ENCODE data around the gene PRADC1. TPM values are rescaled to one million over a fixed set of nuclear protein-coding genes. Genes with fewer than 3 reads are reported as not detected.

The PRADC1 gene
- total RNA-seq, 1 experiment from 2014 or later, result 32.3 TPM

DNA sequence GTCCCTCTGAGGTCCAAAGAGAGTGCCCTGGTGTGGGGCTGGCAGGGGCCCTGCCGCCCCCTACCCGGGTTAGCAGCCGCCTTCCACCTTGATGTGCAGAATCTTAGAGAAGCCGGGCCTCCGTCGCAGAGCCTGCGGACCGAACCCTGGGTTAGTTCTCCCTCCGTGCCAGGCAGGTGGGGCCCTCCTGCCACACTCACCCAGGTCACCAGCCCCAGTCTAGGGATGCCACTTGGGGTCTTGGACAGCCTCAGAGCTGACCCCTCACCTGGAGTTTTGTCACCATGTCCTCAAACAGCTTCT, 25.8 kb upstream of the PRADC1 start:
- no peak for DNase-seq (ENCODE audit: low read depth)

DNA sequence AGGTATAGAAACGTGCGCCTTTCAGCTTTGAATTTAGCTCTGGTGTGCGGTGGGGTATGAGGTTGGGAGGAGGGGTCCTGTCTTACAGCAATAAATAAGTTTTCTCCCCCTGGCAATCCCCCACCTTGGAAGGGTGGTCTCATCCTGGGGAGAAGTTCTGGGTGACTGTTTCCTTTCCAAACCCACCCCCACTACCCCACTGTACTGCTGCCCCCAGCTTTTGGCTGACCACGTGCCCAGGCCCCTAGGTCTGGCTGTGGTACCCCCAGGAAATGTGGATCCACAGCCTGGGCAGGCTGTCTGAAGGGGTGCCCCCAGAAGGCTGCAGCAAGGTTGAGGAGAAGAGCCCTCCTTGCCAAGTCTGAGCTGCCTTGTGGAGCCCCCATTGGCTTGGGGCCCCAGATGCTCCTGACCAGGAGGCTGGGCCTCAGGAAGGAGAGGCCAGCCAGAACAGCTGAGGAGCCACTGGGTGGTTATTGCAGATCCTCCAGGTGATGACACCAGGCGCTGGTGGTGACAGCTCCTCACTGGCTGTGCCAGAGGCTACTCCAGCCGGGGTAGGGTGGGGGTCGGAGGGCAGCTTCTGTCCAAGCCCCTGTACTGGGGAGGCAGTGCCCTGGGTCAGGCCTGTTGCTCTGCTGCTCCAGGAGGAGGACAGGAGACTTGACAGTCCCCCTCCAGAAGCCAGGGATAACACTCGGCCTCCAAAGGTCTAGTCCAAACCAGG, 25.3 kb upstream of the PRADC1 start:
- DNase-seq (ENCODE audit: low read depth), result no peak

DNA sequence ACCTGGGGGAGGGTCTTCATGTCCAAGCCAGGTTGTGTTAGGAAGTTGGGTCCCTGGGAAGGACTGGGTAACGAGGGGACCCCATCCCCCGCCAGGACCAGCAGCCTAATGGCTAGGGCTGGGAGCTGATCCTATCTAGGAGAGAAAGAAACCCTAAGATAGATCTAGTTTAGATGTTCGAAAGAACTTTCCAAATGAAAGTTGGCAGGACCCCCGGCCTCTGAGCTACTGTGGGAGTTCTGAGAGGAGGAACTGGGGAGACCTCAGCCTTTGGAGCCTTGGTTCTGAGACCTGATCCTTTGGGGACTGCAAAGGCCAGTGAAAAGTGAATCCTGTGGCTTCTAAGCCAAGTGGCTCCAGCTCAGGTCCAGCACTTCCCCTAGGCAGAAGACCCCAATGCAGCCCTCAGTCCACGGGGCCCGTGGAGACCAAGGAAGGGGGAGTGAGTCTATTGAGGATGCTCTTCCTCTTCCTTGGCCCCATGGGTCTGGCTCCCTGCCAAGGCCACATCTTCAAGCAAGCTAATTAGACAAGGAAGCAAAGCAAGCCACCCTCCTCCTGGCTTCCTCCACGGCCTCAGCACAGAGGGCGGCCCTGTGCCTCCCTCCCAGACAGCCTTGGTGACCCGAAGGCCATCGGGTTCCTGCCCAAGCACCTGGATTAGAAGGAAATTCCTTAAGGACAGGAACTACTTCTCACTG, 24.5 kb upstream of the PRADC1 start:
- DNase-seq (ENCODE audit: low read depth), result no peak

DNA sequence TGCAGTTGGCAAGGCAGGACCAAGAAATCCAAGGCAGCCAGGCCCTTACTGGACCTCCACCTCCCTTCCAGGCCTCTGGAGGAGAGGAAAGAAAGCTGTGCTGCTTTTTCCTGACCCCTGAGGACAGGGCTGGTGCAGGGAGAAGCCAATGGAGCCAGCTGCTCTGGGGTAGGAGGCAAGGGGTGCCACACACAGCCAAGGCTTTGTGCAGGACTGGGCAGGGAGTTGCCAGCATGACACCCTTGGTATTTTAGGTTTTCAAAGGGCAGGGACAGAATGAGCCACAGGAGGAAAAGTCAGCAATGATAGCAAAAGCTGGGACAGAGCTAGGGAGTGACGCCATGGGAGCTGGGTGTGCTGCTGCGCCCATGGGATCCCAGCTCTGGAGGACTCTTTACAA, 24.0 kb upstream of the PRADC1 start:
- DNase-seq (ENCODE audit: low read depth), result no peak

DNA sequence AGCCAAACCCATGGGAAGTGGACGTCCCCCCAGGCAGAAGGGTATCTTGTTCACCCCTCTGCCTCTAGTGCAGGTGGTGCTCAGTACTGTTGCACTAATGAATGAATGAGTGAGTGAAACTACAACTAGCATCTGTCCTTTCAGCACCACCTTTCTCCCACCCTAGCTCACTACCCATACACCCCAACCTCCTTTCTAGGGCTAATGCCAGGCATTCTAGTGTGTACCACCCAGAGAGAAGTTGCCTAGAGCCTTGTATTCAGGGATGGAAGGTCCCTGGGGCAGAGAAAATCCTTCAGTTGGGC, 23.5 kb upstream of the PRADC1 start:
- no peak for DNase-seq (ENCODE audit: low read depth)

DNA sequence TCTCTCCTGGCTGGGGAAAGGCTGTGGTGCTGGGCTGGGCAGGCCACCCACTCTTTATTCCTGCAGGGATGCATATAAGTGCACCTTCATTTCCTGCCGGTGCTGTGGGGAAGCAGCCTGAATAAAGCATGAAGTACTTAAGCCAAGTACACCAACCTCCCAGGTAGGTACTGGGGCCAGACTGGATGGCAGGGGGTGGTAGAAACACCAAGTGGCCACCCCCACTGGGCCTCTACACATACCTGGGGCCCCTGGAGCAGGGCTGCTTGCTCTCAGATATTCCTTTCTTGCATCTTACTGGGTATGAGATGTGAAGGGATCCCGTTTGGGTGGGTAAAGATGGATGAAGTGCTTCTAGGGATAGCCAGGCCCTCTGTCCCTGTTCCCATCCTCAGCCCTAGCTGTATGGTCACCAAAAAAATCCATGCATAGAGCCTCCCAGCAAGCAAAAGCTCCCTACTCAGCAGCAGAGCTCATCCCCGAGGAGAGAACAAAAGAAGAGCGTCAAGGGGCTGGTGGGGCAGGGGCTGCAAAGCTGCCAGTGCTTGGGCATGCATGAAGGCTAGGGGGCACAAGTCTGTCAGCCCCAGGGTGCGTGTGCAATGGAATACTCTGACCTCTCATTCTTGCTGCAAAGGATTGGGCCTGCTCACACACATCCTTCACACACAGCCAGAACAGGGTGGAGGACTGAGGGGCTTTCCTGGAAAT, 23.0 kb upstream of the PRADC1 start:
- DNase-seq (ENCODE audit: low read depth), result no peak

DNA sequence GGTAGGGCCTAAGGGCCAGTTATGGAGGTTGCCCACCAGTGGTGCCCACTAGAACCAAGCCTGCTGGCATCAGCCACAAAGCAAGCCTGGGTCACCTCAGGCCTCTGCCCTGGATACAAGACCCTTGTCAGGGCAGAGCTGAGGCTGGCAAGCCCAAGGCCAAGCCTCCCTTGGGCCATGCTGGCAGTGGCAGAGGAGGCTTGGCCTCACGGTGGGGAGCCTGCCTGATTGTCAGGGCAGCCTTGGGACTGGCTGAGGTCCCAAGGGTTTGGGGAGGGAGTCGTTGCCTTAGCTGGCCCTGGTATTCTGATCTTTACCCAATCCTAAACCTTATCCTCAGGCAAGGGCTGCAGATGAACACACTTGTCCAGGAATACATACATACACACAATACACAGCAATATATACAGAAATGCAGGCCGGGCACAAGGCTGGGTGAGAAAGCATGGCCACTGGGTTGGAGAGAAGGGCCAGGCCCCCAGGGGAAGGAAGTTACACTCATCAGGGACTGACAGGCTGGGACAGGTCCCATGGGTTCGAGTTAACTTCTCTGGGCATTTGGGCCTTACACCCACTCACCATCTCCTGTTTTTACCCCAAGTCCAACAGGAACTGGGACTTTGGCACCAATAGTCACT, 22.1 kb upstream of the PRADC1 start:
- no peak for DNase-seq (ENCODE audit: low read depth)

DNA sequence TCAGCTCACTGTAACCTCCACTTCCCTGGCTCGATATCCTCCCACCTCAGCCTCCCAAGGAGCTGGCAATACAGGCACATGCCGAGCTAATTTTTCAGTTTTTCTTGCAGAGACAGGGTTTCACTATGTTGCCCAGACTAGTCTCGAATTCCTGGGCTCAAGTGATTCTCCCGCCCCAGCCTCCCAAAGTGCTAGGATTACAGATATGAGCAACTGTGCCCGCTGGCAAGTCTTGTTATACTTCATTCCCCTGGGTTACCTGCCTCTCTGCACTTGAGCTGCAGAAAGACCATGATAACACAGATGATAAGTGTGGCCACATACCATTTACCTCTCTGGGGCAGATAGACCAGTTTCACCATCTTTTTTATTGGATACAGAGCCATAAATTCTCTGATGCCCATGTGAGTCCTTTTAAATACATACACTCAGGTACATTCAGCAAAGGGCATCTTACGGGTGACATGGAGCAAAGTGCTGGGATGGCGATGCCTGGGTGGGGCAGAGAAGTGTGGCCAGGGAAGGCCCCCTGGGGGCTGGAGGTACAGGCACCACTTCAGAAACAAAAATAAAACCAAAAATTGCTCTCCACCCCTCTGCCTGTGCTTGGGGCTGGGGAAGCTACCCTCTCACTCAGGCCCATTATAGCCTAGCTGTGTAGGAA, 21.4 kb upstream of the PRADC1 start:
- no peak for DNase-seq (ENCODE audit: low read depth)

DNA sequence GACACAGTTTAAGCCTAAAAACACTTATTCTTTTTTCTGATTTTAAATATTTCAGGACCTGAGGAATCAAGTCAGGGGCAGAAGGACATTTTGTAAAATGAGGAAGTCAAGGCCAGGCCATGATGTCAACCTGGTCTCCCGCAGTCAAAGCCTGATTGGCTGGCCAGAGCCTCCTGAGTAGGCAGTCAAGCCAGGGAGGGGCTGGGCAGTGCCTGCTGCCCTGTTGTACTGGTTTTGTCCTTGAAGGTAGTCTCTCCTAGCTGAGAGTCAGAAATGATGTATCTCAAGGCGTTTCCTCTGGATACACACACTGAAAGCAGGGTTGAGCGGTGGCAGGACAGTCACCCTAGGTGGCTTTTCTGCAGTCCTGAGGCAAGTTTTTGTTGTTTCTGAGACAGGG, 20.9 kb upstream of the PRADC1 start:
- no peak for DNase-seq (ENCODE audit: low read depth)

DNA sequence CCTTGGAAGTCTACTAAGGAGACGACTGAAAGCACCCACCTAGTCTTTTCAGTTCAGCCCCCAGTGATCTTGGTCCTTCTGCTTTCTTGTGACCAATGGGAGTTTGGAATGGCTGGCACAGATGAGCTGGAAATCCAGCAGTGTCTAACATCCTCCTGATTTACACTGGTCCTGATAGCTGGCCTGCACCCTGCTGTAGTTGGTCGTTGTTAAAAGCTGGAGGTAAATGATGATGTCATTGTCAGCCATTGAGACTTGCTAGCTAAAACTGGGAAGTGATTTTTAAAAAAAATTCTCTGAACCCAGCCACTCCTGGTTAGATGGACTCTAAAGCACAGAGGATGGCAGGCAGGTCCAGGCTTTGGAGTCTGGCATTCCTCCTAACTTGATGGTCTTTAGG, 20.4 kb upstream of the PRADC1 start:
- DNase-seq (ENCODE audit: low read depth), result no peak

DNA sequence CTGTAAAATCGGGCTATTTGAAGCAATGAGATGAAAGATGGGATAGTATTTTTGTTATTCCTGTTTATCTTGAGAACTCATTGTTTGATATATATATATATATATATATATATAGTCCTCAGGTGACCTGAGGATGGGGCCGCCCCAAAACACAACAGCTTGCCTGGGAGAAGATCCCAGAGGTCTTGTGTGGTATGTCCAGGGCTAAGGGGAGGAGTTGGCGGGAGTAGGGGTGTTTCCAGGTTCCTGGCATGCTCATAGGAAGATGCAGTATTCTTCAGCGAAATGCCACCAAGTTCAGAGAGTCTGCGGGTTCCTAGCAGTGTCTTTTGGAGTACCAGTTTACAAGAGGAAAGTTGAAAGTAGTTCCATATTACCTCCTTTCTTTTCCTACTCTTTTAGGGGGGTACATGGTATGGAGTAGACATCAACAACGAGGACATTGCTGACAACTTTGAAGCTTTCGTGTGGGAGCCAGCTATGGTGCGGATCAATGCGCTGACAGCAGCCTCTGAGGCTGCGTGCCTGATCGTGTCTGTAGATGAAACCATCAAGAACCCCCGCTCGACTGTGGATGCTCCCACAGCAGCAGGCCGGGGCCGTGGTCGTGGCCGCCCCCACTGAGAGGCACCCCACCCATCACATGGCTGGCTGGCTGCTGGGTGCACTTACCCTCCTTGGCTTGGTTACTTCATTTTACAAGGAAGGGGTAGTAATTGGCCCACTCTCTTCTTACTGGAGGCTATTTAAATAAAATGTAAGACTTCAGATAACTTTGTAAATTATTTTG, 19.4 kb upstream of the PRADC1 start:
- no peak for DNase-seq (ENCODE audit: low read depth)

DNA sequence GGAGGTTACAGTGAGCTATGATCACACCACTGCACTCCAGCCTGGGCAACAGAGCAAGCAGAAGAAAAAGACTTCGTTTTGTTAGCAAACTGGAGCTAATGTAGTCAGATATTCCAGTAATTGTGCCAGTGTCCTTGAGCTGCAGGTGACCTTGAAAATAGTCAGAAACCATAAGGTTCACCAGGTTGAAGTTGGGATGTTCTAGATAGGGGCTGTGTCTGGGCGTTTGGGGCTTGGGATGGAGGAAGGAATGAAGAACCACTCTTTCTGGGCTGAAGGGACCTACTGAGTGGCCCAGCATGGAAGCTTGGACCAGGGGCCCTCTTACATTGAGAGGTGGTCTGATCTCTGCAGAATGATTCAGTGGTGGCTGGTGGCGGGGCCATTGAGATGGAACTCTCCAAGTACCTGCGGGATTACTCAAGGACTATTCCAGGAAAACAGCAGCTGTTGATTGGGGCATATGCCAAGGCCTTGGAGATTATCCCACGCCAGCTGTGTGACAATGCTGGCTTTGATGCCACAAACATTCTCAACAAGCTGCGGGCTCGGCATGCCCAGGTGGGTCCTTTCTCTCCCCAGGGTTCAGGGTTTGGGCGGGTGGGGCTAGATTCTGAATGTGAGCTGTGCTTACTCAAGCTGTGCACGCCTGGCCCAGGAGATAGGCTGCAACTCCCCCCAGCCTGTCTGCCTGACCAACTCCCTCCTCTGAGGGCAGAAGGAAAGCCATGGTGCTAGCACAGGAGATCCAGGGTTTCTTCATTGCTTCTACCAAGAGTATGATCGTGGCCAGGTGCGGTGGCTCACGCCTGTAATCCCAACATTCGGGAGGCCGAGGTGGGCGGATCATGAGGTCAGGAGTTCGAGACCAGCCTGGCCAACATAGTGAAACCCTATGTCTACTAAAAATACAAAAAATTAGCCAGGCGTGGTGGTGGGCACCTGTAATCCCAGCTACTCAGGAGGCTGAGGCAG, 18.1 kb upstream of the PRADC1 start:
- no peak for DNase-seq (ENCODE audit: low read depth)

DNA sequence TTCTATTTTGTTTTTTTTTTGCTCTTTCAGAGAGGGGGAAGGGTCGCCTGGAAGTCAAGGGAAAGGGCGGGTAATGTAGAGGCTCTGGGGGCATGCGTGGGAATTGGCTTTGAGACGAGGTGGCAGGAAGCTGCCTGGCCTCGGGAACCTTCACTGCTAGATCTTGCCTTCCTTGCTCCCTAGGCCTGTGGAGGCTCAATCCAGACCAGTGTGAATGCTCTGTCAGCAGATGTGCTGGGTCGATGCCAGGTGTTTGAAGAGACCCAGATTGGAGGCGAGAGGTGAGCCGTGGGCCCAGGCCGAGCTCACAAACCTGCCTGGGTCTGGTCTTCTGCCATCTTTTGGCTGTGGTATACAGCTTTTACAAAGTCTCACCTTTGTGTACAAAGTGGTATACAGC, 16.6 kb upstream of the PRADC1 start:
- DNase-seq (ENCODE audit: low read depth), result no peak

DNA sequence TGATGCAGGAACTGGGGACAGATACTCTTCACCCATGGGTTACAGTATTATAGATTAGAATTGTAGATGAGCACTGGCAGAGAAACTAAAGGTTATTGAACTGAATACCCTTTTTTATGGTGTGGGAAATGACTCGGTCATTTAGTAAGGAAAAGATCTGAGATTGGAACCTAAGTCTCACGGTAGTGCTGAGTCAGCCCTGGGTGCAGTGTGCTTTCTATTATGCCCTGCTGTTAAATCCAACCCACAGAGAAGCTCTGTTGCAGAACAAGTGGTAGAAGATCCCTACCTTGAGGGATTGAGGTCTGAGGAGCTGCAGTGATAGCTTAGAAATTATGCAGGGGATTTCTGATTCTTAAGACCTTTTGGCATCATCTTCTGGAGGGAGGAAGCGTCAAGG, 13.8 kb upstream of the PRADC1 start:
- DNase-seq (ENCODE audit: low read depth), result no peak

DNA sequence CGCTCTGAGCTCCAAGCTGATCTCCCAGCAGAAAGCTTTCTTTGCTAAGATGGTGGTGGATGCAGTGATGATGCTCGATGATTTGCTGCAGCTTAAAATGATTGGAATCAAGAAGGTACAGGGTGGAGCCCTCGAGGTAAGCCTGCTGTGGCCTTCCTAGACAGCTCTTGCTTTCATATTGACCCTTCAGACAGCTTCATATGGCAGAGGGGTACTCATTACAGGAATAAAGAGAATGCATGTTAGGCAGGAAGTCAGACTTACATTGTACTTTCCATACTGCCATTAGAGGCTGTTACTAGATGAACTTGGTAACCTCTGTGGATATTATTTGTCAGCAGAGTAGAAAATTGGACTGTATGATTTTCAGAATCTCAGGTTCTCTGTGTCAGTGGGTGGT, 11.5 kb upstream of the PRADC1 start:
- DNase-seq (ENCODE audit: low read depth), result no peak

DNA sequence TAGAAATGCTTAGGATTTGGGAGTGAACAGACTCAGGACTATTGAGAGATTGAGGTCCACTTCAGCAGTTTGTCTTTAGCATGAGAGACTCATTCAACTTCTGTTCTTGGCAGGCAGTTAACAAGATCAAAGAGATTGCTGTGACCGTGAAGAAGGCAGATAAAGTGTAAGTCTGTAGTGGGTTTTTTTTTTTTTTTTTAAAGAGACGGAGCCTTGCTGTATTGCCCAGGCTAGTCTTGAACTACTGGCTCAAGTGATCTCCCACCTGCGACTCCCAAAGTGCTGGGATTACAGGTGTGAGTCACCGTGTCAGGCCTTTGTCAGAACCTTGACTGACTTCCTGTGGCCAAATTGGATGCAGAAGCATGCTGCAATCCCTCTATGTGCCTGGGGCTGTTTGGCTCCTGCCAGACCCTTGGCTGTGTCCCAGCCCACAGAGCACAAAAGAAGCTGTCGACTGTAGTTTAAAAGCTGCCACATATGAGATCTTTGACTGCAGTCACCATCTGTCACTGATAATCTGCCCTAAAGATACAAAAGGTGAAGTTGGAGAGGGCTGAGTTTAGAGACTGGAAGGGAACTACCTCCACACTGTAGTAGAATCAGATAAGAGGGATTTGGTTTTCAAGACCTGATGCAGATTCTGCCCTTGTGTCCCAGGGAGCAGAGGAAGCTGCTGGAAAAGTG, 11.0 kb upstream of the PRADC1 start:
- DNase-seq (ENCODE audit: low read depth), result peak; percentile 97

DNA sequence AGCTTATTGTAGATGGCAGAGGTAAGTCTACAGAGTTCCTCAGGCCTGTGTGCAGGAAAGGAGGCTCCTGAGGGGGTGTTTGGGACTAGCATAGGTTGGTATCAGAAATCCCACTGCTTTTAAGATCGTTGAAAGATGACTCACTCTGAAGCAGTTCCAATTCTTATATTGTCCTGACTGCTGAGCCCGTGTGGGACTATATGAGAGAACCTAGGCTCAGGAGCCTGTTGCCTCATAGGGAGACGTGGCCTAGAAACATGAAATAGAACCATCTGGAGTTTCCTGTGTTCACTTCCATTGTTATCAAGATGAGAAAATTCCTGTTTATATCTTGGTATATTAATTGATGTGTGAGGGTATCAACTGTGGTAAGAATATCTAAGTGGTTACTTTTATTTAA, 6.7 kb upstream of the PRADC1 start:
- DNase-seq (ENCODE audit: low read depth), result peak; percentile 56

DNA sequence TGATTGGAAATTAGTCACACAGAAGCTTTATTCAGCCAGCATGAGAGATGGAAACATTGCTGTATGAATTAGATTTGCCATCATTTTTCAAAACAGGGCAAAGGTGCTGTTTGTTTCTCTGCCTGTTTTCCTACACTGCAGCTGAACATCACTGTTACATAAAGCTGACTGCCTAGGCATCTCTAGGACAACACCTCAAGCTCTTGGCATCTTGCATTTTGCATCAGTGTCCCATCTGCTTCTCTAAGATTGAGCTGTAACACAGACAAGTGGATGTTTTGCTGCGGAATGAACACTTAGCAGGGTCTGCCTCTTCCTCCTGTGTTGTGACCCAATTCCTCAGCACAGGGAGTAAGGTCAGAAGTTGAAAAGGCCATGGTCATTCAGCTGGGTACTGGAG, 5.9 kb upstream of the PRADC1 start:
- no peak for DNase-seq (ENCODE audit: low read depth)

DNA sequence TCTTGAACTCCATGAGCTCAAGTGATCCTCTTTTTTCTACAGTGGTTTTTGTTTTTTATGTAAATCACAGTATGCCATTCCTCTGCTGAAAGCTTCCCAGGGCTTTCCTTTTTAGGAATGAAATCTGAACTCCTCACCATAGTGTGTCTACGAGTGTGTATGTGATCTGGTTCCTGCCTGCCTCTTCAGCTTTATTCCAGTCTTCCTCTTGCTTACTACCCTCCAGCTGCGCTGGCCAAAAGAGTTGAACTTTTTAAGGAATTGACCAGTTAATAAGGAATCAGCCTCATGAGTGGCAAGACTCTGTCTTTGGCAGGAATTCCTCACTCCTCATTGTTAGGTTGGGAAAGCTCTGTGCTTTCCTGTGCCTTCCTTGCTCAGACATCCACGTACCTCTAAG, 5.1 kb upstream of the PRADC1 start:
- no peak for DNase-seq (ENCODE audit: low read depth)

DNA sequence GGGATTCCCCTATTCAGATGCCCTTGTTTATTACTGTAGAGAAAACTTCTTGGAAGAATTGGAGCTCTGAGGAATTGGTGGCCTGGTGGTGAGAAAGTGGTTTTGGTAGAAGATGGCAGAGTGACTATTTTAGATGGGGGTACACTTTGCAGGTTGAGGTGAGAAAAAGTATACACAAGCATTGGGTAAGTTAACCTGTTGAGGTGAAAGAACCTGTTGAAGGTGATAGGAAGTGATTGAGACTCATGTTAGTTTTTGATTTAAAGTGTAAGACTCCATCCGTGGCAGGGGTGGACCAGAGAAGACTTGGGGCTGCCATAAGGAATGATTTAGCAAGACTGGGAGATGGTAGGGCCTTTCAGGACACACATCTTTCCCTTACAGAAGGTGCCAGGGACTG, 4.1 kb upstream of the PRADC1 start:
- DNase-seq (ENCODE audit: low read depth), result no peak
